ENCODE measurements around the gene ZDHHC13.

Gene ZDHHC13, protein sequence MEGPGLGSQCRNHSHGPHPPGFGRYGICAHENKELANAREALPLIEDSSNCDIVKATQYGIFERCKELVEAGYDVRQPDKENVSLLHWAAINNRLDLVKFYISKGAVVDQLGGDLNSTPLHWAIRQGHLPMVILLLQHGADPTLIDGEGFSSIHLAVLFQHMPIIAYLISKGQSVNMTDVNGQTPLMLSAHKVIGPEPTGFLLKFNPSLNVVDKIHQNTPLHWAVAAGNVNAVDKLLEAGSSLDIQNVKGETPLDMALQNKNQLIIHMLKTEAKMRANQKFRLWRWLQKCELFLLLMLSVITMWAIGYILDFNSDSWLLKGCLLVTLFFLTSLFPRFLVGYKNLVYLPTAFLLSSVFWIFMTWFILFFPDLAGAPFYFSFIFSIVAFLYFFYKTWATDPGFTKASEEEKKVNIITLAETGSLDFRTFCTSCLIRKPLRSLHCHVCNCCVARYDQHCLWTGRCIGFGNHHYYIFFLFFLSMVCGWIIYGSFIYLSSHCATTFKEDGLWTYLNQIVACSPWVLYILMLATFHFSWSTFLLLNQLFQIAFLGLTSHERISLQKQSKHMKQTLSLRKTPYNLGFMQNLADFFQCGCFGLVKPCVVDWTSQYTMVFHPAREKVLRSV

GRCh38 chr11:19116971-19117759, at the start of gene ZDHHC13:
Gene ZDHHC13 (plus strand): TSS chr11:19117168. CDS start chr11:19117250, 82 bp downstream.
- no peaks in the 10 kb centered on the region for H3K27me3 ChIP-seq

DNA sequence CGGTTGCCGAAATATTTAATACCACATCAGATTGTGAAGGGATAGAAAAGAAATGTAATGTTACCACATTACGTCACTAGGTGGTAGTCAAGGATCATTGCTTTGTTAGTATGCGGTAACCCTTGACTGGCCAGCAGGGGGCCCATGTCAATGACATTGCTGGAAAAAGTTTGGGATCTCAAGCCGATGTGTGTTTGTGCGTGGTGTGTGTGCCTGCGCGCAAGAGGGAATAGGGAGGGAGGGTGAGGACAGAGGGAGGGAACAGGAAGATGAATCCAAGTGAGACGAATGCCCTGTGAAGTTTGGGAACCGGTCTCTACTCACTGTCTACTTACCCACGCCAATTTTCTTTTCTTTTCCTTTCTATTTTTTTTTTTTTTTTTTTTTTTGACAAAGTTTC, 45.7 kb upstream of the ZDHHC13 start:
- Histone ChIP-seq H3K4me3 (ENCODE audit: low read depth in 1 of 2, low read length in 1 of 2) (no peak overlapping the region), H3K27me3 (peaks cover 22% of the 10 kb centered on the region), H3K4me1 (ENCODE audit: control insufficient read depth in 1 of 2, insufficient read depth in 1 of 2, low read depth in 1 of 2, low read length in 1 of 2) (peaks cover 0 to 3% of the 10 kb centered on the region in 2 experiments), H3K9me3 (no peaks in the 10 kb centered on the region), H3K27ac (no peak overlapping the region), H3K36me3 (no peaks in the 10 kb centered on the region)
- TF ChIP-seq, protein P1, sequence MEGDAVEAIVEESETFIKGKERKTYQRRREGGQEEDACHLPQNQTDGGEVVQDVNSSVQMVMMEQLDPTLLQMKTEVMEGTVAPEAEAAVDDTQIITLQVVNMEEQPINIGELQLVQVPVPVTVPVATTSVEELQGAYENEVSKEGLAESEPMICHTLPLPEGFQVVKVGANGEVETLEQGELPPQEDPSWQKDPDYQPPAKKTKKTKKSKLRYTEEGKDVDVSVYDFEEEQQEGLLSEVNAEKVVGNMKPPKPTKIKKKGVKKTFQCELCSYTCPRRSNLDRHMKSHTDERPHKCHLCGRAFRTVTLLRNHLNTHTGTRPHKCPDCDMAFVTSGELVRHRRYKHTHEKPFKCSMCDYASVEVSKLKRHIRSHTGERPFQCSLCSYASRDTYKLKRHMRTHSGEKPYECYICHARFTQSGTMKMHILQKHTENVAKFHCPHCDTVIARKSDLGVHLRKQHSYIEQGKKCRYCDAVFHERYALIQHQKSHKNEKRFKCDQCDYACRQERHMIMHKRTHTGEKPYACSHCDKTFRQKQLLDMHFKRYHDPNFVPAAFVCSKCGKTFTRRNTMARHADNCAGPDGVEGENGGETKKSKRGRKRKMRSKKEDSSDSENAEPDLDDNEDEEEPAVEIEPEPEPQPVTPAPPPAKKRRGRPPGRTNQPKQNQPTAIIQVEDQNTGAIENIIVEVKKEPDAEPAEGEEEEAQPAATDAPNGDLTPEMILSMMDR (IDR thresholded peaks at IDR 0.05), result peak; percentile 56

More at GRCh38 chr11:19116971-19117759, at the start of gene ZDHHC13:
- H3K36me3 ChIP-seq, result no peaks in the 10 kb centered on the region
- peak within 1 kb of the TSS; percentile 72 for H3K27ac ChIP-seq
- no peaks in the 10 kb centered on the region for H3K9me3 ChIP-seq
- TF ChIP-seq, protein P1 (IDR thresholded peaks at IDR 0.05), result no peak
- peaks cover 52 to 55% of the 10 kb centered on the region in 2 experiments for H3K4me1 ChIP-seq (ENCODE audit: control insufficient read depth in 1 of 2, insufficient read depth in 1 of 2, low read depth in 1 of 2, low read length in 1 of 2)
- H3K4me3 ChIP-seq (ENCODE audit: low read depth in 1 of 2, low read length in 1 of 2), result peak within 1 kb of the TSS; percentile 69 to 94

- no peaks in the 10 kb centered on the region for H3K9me3 ChIP-seq
- TF ChIP-seq, protein P1 (IDR thresholded peaks at IDR 0.05), result no peak
Observed at GRCh38 chr11:19072464-19072863, 44.5 kb upstream of the ZDHHC13 start.

GRCh38 chr11:19073454-19074415, 43.2 kb upstream of the ZDHHC13 start:
- peaks cover 4% of the 10 kb centered on the region for H3K27me3 ChIP-seq
- no peaks in the 10 kb centered on the region for H3K9me3 ChIP-seq
- H3K4me3 ChIP-seq (ENCODE audit: low read depth in 1 of 2, low read length in 1 of 2), result no peak overlapping the region
- no peak overlapping the region for H3K27ac ChIP-seq
- H3K4me1 ChIP-seq (ENCODE audit: control insufficient read depth in 1 of 2, insufficient read depth in 1 of 2, low read depth in 1 of 2, low read length in 1 of 2), result peaks cover 3 to 10% of the 10 kb centered on the region in 2 experiments
- TF ChIP-seq, protein P1 (IDR thresholded peaks at IDR 0.05), result no peak
- no peaks in the 10 kb centered on the region for H3K36me3 ChIP-seq

More at GRCh38 chr11:19072464-19072863, 44.5 kb upstream of the ZDHHC13 start:
- no peaks in the 10 kb centered on the region for H3K36me3 ChIP-seq
- peaks cover 3 to 9% of the 10 kb centered on the region in 2 experiments for H3K4me1 ChIP-seq (ENCODE audit: control insufficient read depth in 1 of 2, insufficient read depth in 1 of 2, low read depth in 1 of 2, low read length in 1 of 2)
- no peak overlapping the region for H3K27ac ChIP-seq
- peaks cover 12% of the 10 kb centered on the region for H3K27me3 ChIP-seq
- no peak overlapping the region for H3K4me3 ChIP-seq (ENCODE audit: low read depth in 1 of 2, low read length in 1 of 2)

All from neutrophil (primary cell).